A673 (cell line): ENCODE measurements around the gene GZMM.

Experiments
- CTCF ChIP-seq: fragments of 300-800, 200-600 bp; sonication (generic); conservative IDR thresholded peaks from 2 replicates; pipeline ENCODE4 v1.5.1; 2017; ENCODE audit warnings: low read depth, mild to moderate bottlenecking, antibody characterized with exemption, low read length, moderate library complexity, mixed read lengths
- EZH2 ChIP-seq: fragments of 200-600 bp; sonication (generic); IDR thresholded peaks from 2 replicates; pipeline ENCODE4 v1.6.1; 2017; ENCODE audit warnings: borderline replicate concordance, low read depth, mild to moderate bottlenecking, mixed read lengths, antibody characterized with exemption, low read length; ENCODE audit not compliant: poor library complexity, severe bottlenecking

GRCh38 chr19:588741-589692 is 45.2 kb downstream of the GZMM start:
- TF ChIP-seq CTCF = no peak
- TF ChIP-seq EZH2 = no peak
